T-helper 17 cell (primary cell): ENCODE results near the gene DSCAM. TPM values are rescaled to one million over a fixed set of nuclear protein-coding genes. Genes with fewer than 3 reads are reported as not detected.

Experiments used
- ATAC-seq: fragments of 150-1000 bp; cut with Tn5 transposase; 2 replicates; pipeline ENCODE4 v1.10.0; 2021; ENCODE audit warnings: mild to moderate bottlenecking, moderate library complexity
- DNase-seq, 3 donors: peaks; one replicate each; pipeline versions ENCODE4 v3.0.0 to v3.0.0-alpha.2; 2020 to 2021
- H3K9me3 ChIP-seq: one replicate; pipeline ENCODE4 v1.7.0; 2013; ENCODE audit warnings: low read length, mild to moderate bottlenecking; ENCODE audit not compliant: control insufficient read depth, poor library complexity, severe bottlenecking
- H3K27ac Mint-ChIP-seq: one replicate; pipeline ENCODE4 v1.8.0; 2022; ENCODE audit warnings: mild to moderate bottlenecking, moderate library complexity, mixed read lengths
- H3K27me3 Mint-ChIP-seq: one replicate; pipeline ENCODE4 v1.8.0; 2022; ENCODE audit warnings: mixed read lengths
- H3K36me3 Mint-ChIP-seq: one replicate; pipeline ENCODE4 v1.8.0; 2022; ENCODE audit warnings: low read depth, mixed read lengths
- H3K4me1 Mint-ChIP-seq: one replicate; pipeline ENCODE4 v1.8.0; 2022; ENCODE audit warnings: mild to moderate bottlenecking, mixed read lengths
- H3K4me3 Mint-ChIP-seq: one replicate; pipeline ENCODE4 v1.8.0; 2022; ENCODE audit warnings: mild to moderate bottlenecking, moderate library complexity, mixed read lengths
- total RNA-seq, 4 donors: library from RNA in 2 of 4; stranded (reverse) in 2 of 4; gene quantifications; one replicate each; pipeline ENCODE4 v1.2.3 and lab custom pipeline; 2022 to 2026

The DSCAM gene
- total RNA-seq, 2 donors from 2014 or later: not detected

DNA sequence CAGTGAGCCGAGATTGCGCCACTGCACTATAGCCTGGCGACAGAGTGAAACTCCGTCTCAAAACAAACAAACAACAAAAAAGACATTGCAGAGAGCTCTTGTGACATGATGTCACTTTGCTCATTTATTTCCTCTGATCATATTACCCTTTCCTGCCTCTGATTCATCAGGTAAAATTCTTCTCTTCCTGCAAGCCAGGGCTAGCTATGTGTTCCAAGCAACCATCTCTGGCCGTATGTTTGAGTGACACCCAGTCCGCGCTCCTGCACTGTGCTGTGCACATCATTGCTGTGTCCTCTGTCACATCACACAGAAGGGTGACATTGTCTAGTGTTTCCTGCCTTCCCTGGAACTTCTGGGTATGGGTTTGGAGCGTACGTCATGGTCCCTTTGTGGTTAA is 728.4 kb downstream of the DSCAM start:
- no peaks in the 10 kb centered on the region for H3K9me3 ChIP-seq
- Mint-ChIP-seq H3K36me3 (no peaks in the 10 kb centered on the region), H3K4me3 (no peak overlapping the region), H3K27me3 (no peaks in the 10 kb centered on the region), H3K4me1 (no peaks in the 10 kb centered on the region), H3K27ac (no peak overlapping the region)
- DNase-seq (no peak), ATAC-seq (no peak)

DNA sequence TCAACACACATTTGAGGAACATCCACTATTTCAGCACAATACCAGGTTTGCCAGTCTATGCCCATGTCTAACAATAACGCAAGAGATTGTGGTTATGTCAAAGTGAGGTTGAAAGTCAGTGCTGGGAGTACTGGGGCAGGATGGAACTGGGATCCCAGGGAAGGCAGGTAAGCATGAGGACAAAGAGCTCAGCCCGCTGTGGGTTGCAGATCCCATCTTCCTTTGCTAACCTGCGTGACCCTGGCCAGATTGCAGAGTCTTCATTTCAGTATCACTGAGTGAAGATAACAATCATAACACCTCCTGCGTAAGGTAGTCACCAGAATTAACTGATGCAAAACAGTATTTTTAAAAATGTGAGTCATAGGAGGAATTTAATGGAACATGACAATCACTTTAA is 729.7 kb downstream of the DSCAM start:
- no peaks in the 10 kb centered on the region for H3K36me3 Mint-ChIP-seq
- H3K27ac Mint-ChIP-seq: no peak overlapping the region
- ATAC-seq: no peak
- DNase-seq: no peak
- no peaks in the 10 kb centered on the region for H3K4me1 Mint-ChIP-seq
- H3K9me3 ChIP-seq: no peaks in the 10 kb centered on the region
- no peaks in the 10 kb centered on the region for H3K27me3 Mint-ChIP-seq
- H3K4me3 Mint-ChIP-seq: no peak overlapping the region

DNA sequence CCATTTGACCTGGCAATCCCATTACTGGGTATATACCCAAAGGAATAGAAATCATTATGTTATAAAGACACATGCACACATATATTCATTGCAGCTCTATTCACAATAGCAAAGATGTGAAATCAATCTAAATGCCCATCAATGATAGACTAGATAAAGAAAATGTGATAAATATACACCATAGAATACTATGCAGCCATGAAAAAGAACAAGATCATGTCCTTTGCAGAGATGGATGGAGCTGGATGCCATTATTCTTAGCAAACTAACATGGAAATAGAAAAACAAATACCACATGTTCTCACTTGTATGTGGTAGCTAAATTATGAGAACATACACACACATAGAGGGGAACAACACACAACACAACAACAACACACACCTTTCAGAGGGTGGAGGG is 731.2 kb downstream of the DSCAM start:
- Mint-ChIP-seq H3K4me1 (no peaks in the 10 kb centered on the region), H3K27me3 (no peaks in the 10 kb centered on the region), H3K36me3 (no peaks in the 10 kb centered on the region), H3K27ac (no peak overlapping the region), H3K4me3 (no peak overlapping the region)
- H3K9me3 ChIP-seq: no peaks in the 10 kb centered on the region
- ATAC-seq: no peak
- no peak for DNase-seq

DNA sequence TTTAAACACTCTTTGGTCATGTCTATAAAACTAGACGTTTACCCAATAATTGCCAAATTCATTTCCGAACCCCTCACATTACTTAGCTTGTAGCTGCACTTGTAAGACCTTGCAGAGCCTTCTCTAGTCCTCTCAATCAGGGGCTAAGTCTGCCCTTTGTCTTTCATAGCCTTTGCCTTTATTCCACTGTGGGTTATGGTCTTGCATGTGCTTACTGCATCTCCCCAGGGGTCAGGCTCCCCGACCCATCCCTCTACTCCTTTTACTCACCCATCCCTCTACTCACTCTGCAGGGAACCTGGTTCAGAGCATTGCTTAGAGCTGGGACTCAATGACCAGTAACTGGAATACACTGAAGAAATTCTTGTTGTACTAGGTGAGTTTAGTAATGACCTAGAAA is 744.3 kb downstream of the DSCAM start:
- no peaks in the 10 kb centered on the region for H3K9me3 ChIP-seq
- H3K4me3 Mint-ChIP-seq: no peak overlapping the region
- H3K36me3 Mint-ChIP-seq: no peaks in the 10 kb centered on the region
- H3K4me1 Mint-ChIP-seq: no peaks in the 10 kb centered on the region
- DNase-seq: no peak
- no peak overlapping the region for H3K27ac Mint-ChIP-seq
- ATAC-seq: no peak
- no peaks in the 10 kb centered on the region for H3K27me3 Mint-ChIP-seq

DNA sequence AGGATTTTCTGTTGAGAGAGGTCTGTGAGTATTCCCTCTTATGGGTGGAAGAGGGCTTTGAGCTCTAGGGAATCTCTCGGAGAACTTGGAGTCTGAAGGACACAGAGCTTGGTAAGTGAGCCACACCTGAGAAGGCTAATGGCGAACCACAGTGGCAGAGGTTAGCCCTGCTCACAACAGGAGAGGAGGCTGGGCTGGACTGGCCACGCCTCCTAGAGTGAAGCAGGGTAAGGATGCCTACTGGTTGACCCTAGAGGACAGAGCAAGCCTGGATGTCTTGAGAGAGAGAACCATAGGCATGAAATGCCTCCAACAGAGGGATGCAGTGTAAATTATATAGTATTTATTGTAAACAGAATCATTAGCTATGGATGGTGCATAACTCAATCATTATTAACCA is 747.1 kb downstream of the DSCAM start:
- no peaks in the 10 kb centered on the region for H3K9me3 ChIP-seq
- H3K4me3 Mint-ChIP-seq: no peak overlapping the region
- no peak for ATAC-seq
- no peaks in the 10 kb centered on the region for H3K27me3 Mint-ChIP-seq
- no peaks in the 10 kb centered on the region for H3K36me3 Mint-ChIP-seq
- no peaks in the 10 kb centered on the region for H3K4me1 Mint-ChIP-seq
- DNase-seq: no peak
- no peak overlapping the region for H3K27ac Mint-ChIP-seq

DNA sequence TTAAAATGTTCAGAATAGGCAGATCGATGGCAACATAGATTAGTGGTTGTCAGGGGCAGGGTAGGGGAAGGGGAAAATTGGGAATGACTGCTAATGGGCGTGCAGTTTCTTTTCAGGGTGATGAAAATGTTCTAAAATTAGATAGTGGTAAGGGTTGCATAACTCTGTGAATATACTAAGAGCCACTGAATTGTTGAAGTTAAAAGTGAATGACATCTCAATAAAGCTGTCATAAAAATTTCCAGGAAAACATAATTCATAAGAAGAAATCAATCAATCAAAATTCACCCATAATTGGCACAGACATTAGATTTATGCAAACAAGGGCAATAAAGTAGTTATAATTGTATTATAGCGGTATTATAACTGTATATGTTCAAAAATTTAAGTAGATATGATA is 751.5 kb downstream of the DSCAM start:
- no peak for ATAC-seq
- Mint-ChIP-seq H3K36me3 (no peaks in the 10 kb centered on the region), H3K27me3 (no peaks in the 10 kb centered on the region), H3K4me3 (no peak overlapping the region), H3K4me1 (no peaks in the 10 kb centered on the region), H3K27ac (no peak overlapping the region)
- H3K9me3 ChIP-seq: no peaks in the 10 kb centered on the region
- no peak for DNase-seq

DNA sequence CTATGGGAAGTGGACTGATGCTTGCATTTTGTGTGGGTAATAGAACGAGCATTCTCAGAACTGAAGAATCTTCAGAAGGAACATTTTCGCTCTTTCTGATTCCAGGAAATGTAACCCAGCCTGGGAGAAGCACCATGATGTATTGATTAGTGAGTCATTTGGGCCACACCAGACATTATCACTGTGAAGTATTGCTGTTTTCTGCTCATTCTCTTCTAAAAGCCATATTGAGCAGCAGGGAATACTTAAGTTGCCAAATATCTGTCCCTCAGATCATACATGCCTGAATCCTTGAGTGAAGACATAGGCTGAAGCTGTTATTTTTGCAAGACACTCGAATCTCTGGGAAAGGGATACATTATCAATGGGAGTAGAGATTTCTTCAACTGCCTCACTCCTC is 766.6 kb downstream of the DSCAM start:
- no peak for ATAC-seq
- no peak overlapping the region for H3K4me3 Mint-ChIP-seq
- no peak for DNase-seq

DNA sequence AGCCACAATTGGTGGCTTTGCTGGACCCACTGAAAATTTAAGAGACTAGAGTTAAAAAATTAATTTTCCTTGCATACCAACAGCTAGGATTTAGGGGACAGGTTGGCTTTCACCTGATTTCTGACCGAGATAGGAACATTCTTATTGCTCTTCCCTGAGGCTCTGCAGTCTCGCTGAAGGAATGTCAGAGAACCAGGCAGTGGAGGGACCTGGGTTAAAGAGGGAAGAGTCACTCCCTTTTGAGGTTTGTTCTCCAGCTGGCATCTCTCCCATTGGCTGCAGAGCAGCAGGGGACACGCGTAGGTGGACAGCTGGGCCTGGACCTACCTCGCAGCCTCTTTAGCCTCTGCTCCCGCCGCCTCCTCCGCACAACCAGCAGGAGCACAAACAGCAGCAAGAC is 772.2 kb downstream of the DSCAM start:
- no peaks in the 10 kb centered on the region for H3K27me3 Mint-ChIP-seq
- ATAC-seq: no peak
- H3K4me1 Mint-ChIP-seq: no peaks in the 10 kb centered on the region
- no peaks in the 10 kb centered on the region for H3K36me3 Mint-ChIP-seq
- no peak overlapping the region for H3K27ac Mint-ChIP-seq
- no peaks in the 10 kb centered on the region for H3K9me3 ChIP-seq
- DNase-seq: no peak
- no peak overlapping the region for H3K4me3 Mint-ChIP-seq

More for the DNA sequence above, 766.6 kb downstream of the DSCAM start:
- H3K27me3 Mint-ChIP-seq: no peaks in the 10 kb centered on the region
- no peaks in the 10 kb centered on the region for H3K36me3 Mint-ChIP-seq
- H3K4me1 Mint-ChIP-seq: no peaks in the 10 kb centered on the region
- no peaks in the 10 kb centered on the region for H3K9me3 ChIP-seq
- no peak overlapping the region for H3K27ac Mint-ChIP-seq

DNA sequence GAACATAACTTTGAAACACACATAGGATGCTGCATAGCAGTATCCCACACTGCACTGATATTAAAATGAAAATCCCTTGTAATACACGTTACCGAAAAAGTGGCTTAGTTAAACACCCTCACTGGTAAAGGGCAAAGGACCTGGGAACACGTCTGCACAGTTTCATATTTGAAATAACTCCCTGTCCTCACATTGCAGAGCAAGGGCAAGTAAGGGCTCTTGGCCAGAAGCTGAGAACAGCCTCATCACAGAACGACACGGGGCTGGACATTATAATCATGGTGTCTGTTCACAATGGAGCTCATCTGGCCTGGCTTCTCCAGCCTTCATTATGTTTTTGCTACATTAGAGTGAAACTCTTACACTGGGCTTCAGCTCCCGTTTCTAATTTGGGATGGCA is 772.8 kb downstream of the DSCAM start:
- no peak overlapping the region for H3K27ac Mint-ChIP-seq
- no peaks in the 10 kb centered on the region for H3K9me3 ChIP-seq
- ATAC-seq (no peak), DNase-seq (no peak)
- no peaks in the 10 kb centered on the region for H3K36me3 Mint-ChIP-seq
- H3K27me3 Mint-ChIP-seq: no peaks in the 10 kb centered on the region
- H3K4me1 Mint-ChIP-seq: no peaks in the 10 kb centered on the region
- no peak overlapping the region for H3K4me3 Mint-ChIP-seq

DNA sequence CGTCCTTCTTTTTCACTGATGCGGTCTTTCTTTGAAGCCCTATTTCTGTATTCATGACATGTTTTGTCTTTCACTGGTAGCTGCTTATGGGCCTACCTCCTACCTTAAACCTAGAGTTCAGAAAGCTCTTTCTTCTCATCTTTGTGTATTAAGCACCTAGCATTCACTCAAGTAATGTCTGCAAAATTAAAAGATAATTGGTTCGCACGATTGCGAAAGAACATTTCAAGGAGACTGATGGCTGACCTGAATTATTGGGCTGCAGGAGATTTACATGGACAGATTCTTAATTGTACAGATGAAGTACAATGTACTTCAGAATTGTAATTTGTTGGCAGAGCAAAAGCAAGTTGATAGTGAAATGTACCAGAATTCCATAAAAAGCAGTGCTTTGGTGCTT is 773.3 kb downstream of the DSCAM start:
- Mint-ChIP-seq H3K4me1 (no peaks in the 10 kb centered on the region), H3K27me3 (no peaks in the 10 kb centered on the region), H3K4me3 (no peak overlapping the region), H3K27ac (no peak overlapping the region), H3K36me3 (no peaks in the 10 kb centered on the region)
- no peak for ATAC-seq
- no peak for DNase-seq
- no peaks in the 10 kb centered on the region for H3K9me3 ChIP-seq

DNA sequence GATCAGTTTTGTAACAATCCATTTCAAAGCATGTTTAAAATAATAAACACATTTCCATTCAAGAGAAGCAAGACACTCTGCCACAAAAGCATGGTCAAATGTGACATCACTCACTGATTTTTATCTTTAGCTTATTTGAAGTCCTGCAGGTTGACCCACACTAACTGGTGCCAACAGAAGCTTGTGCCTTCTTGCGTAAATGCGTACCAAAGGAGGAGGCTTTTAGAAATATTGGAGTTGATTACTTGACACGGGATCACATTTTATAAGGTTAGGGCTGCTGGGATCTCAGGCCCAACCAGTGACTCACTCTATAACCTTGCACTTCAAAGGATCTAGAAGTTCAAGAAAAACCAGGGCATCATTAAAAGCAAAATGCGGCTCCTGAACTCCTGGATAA is 776.1 kb downstream of the DSCAM start:
- no peak overlapping the region for H3K4me3 Mint-ChIP-seq
- ATAC-seq (no peak), DNase-seq (no peak)
- no peaks in the 10 kb centered on the region for H3K4me1 Mint-ChIP-seq
- H3K9me3 ChIP-seq: no peaks in the 10 kb centered on the region
- no peak overlapping the region for H3K27ac Mint-ChIP-seq
- H3K36me3 Mint-ChIP-seq: no peaks in the 10 kb centered on the region
- H3K27me3 Mint-ChIP-seq: no peaks in the 10 kb centered on the region

DNA sequence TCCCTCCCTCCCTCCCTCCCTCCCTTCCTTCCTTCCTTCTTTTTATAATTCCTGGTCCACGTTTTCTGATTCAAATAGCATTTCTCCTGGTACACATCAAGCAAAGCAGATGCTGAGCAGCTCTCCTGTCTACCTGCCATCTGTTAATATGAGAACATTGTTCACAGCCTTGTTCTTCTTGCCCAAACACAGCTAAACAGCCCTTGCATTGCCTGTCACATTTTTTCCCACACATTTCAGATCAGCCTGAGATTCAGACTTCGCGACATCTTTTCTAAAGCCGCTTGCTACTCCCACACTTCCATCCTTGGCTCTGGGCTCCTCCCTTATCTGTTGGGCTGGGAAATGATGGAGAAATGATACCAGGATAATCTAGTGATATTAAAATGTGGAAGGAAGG is 779.2 kb downstream of the DSCAM start:
- DNase-seq (no peak), ATAC-seq (no peak)
- no peaks in the 10 kb centered on the region for H3K9me3 ChIP-seq
- Mint-ChIP-seq H3K27me3 (peaks cover 4% of the 10 kb centered on the region), H3K4me3 (no peak overlapping the region), H3K4me1 (no peaks in the 10 kb centered on the region), H3K27ac (no peak overlapping the region), H3K36me3 (no peaks in the 10 kb centered on the region)

DNA sequence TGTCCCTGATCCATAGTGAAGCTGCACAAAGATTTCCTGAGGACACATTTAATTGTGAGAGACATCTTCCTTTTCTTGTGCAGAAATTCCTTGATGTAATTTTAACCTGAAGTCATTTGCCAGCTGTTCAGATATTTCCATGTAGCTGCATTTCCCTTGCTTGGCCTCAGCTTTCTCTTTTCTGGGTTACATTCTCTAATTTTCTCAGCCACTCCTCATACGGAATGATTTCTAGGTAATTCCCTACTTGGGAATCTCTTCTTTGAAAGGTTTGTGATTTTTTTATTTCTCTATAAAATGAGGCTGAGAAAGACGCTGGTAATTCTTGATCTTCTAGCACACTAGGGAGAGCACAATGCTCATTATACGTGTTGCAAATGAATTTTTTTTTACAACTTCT is 780.7 kb downstream of the DSCAM start:
- Mint-ChIP-seq H3K36me3 (no peaks in the 10 kb centered on the region), H3K27ac (no peak overlapping the region), H3K27me3 (peaks cover 4% of the 10 kb centered on the region), H3K4me3 (no peak overlapping the region), H3K4me1 (no peaks in the 10 kb centered on the region)
- DNase-seq (no peak), ATAC-seq (no peak)
- H3K9me3 ChIP-seq: no peaks in the 10 kb centered on the region

DNA sequence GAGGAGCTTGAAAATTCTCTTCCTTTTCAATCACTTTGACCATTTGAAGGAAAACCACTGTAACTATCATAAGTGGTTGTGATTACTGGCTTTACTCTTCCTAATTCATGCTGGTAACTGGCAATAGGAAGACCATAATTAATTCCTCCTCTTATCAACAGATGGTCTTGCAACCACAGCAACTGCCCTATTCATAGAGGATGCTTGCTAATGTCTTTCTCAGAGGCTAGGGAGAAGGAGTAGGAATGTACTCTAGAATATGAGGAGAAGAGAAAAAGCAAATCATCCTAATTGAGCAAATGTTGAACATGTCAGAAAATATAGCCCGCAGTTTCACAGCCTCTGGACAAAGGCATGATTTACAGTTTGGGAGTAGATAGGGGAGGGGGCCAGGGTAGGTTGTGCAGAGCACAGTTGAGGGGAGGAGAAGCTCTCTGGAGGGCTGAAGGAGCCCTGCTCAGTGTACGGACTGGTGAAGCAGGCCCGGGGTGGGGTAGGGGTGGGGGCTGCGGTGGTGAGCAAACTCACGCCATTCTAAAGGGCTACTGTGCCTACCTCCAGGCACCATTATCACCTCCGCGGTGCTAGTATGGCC is 786.8 kb downstream of the DSCAM start:
- Mint-ChIP-seq H3K4me1 (no peaks in the 10 kb centered on the region), H3K27ac (no peak overlapping the region)

More for the DNA sequence above, 786.8 kb downstream of the DSCAM start:
- H3K36me3 Mint-ChIP-seq: no peaks in the 10 kb centered on the region
- H3K9me3 ChIP-seq: no peaks in the 10 kb centered on the region
- H3K4me3 Mint-ChIP-seq: no peak overlapping the region
- no peak for ATAC-seq
- H3K27me3 Mint-ChIP-seq: peaks cover 4% of the 10 kb centered on the region
- no peak for DNase-seq
